Measurements from ENCODE around the gene TSC22D1. TPM values are rescaled to one million over a fixed set of nuclear protein-coding genes. Genes with fewer than 3 reads are reported as not detected.

Gene TSC22D1
- total RNA-seq, 4 donors from 2014 or later = 223 to 389 (median 262) TPM

DNA sequence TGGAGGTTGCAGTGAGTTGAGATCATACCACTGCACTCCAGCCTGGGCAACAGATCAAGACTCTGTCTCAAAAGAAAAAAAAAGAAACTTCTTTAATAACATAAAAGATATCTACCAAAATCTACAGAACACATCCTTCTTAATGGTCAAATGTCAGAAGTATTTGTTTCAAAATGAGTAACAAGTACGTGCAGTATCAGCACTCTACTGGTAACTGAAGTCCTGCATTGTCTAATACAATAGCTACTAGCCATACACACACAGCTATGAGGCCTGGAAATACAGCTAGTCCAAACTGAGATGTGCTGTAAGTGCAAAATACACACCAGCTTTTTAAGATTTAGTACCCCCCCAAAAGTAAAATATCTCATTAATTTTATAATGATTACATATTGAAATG lies 88.1 kb downstream of the TSC22D1 start:
- H3K27me3 ChIP-seq = no peaks in the 10 kb centered on the region
- WGBS, 2 donors (ENCODE audit: low coverage in 1 of 2) = 67 to 82% methylated on average over 1 of the region's 1 CpG
- no peak overlapping the region for H3K27ac ChIP-seq
- ATAC-seq = no peak
- H3K9me3 ChIP-seq = no peaks in the 10 kb centered on the region
- no peak overlapping the region for H3K4me3 ChIP-seq
- H3K4me1 ChIP-seq = peaks cover 0 to 21% (median 2%) of the 10 kb centered on the region in 3 donors
- TF ChIP-seq EP300 (IDR thresholded peaks at IDR 0.05) = no peak
- TF ChIP-seq, protein P1, sequence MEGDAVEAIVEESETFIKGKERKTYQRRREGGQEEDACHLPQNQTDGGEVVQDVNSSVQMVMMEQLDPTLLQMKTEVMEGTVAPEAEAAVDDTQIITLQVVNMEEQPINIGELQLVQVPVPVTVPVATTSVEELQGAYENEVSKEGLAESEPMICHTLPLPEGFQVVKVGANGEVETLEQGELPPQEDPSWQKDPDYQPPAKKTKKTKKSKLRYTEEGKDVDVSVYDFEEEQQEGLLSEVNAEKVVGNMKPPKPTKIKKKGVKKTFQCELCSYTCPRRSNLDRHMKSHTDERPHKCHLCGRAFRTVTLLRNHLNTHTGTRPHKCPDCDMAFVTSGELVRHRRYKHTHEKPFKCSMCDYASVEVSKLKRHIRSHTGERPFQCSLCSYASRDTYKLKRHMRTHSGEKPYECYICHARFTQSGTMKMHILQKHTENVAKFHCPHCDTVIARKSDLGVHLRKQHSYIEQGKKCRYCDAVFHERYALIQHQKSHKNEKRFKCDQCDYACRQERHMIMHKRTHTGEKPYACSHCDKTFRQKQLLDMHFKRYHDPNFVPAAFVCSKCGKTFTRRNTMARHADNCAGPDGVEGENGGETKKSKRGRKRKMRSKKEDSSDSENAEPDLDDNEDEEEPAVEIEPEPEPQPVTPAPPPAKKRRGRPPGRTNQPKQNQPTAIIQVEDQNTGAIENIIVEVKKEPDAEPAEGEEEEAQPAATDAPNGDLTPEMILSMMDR (IDR thresholded peaks at IDR 0.05) = no peak
- TF ChIP-seq POLR2AphosphoS5 (IDR thresholded peaks at IDR 0.05) = no peak
- TF ChIP-seq POLR2A (IDR thresholded peaks at IDR 0.05) = no peak
- H3K36me3 ChIP-seq = peaks cover 0 to 6% of the 10 kb centered on the region in 2 donors

- peaks cover 0 to 21% (median 2%) of the 10 kb centered on the region in 3 donors for H3K4me1 ChIP-seq
- no peaks in the 10 kb centered on the region for H3K36me3 ChIP-seq
- H3K4me3 ChIP-seq = no peak overlapping the region
- no peak for TF ChIP-seq POLR2A (IDR thresholded peaks at IDR 0.05)
- no peak for TF ChIP-seq EP300 (IDR thresholded peaks at IDR 0.05)
- TF ChIP-seq POLR2AphosphoS5 (IDR thresholded peaks at IDR 0.05) = no peak
- TF ChIP-seq, protein P1 (IDR thresholded peaks at IDR 0.05) = no peak
- H3K27me3 ChIP-seq = no peaks in the 10 kb centered on the region
- H3K27ac ChIP-seq = no peak overlapping the region
- ATAC-seq = no peak
- H3K9me3 ChIP-seq = no peaks in the 10 kb centered on the region
- WGBS, 2 donors (ENCODE audit: low coverage in 1 of 2) = 65 to 77% methylated on average over 4 of the region's 4 CpGs
Measured at GRCh38 chr13:44484562-44485138, 91.5 kb downstream of the TSC22D1 start.

DNA sequence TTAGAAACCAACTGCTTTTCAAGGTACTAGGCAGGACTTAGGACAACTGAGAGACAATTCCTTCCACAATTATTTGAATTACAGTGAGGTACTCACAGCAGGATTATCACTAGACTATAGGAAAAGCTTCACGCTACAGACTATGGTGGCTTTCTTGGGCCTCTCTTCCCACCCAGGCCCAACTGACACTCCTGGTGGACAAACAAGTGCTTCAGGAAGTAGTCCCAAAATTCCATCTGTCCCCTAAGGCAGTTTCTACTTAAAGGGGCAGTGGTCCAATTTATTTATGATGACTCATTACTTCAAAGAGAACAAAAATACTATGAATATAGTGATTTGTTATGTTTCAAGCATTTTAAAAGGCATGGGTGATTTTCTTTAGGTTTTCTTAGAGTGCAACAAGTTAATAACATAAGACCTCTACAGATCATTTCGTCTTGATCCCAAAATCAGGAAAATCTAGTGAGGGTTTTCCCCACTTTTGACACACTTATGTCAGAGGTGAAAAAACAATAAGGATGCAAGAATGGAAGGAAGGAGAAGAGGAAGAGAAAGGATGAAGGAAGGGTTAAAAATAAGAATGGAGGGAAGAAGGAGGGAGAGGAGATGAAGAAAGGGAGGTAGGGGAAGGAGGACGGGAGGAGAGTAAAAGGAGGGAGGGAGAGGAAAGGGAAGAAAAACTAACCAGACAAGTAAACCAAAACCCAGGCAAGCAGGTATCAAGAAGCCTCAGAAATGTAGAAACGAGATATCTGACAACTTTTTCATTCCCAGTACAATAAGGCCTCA lies 101.8 kb downstream of the TSC22D1 start:
- TF ChIP-seq POLR2A (IDR thresholded peaks at IDR 0.05) (no peak), POLR2AphosphoS5 (IDR thresholded peaks at IDR 0.05) (no peak), EP300 (IDR thresholded peaks at IDR 0.05) (no peak)
- TF ChIP-seq, protein P1 (IDR thresholded peaks at IDR 0.05) = peak in 1 of 4 experiments; percentile 19
- H3K27ac ChIP-seq = peak overlapping the region; percentile 0 to 63 (median 22)
- H3K4me3 ChIP-seq = no peak overlapping the region
- ATAC-seq = no peak
- H3K4me1 ChIP-seq = peaks cover 3 to 50% (median 5%) of the 10 kb centered on the region in 3 donors
- no peaks in the 10 kb centered on the region for H3K36me3 ChIP-seq
- 70 to 78% methylated on average over 3 to 4 of the region's 4 CpGs for WGBS, 2 donors (ENCODE audit: low coverage in 1 of 2)
- no peaks in the 10 kb centered on the region for H3K9me3 ChIP-seq
- H3K27me3 ChIP-seq = no peaks in the 10 kb centered on the region

- Histone ChIP-seq H3K27me3 (no peaks in the 10 kb centered on the region), H3K4me3 (no peak overlapping the region), H3K27ac (no peak overlapping the region), H3K36me3 (no peaks in the 10 kb centered on the region), H3K4me1 (peaks cover 3 to 56% (median 5%) of the 10 kb centered on the region in 3 donors), H3K9me3 (no peaks in the 10 kb centered on the region)
- ATAC-seq = no peak
- 60 to 71% methylated on average over 1 of the region's 1 CpG for WGBS, 2 donors (ENCODE audit: low coverage in 1 of 2)
- TF ChIP-seq, protein P1 (IDR thresholded peaks at IDR 0.05) = no peak
- TF ChIP-seq EP300 (IDR thresholded peaks at IDR 0.05) (no peak), POLR2A (IDR thresholded peaks at IDR 0.05) (no peak), POLR2AphosphoS5 (IDR thresholded peaks at IDR 0.05) (no peak)
Measured at GRCh38 chr13:44471686-44472085, 104.4 kb downstream of the TSC22D1 start.
